IMR-90 (cell line): ENCODE data around the gene FAM83C. TPM values are rescaled to one million over a fixed set of nuclear protein-coding genes. Genes with fewer than 3 reads are reported as not detected.

Source experiments
- ATAC-seq: fragments of 200-7000 bp; cut with Tn5 transposase; 2 replicates; pipeline ENCODE4 v1.9.1; 2020; ENCODE audit warnings: low read depth, mild to moderate bottlenecking, moderate library complexity
- BruUV-seq: library from RNA; stranded (reverse); fragments of 400-500 nt; replicated peaks from 2 replicates; lab custom pipeline; 2021; lab: Mats Ljungman, UMichigan
- CTCF ChIA-PET: fragments of 300-600 bp; formaldehyde crosslinking; extraction: SDS; loops from one replicate; lab custom pipeline; 2021; ENCODE audit warnings: antibody characterized with exemption; lab: Yijun Ruan, JAX
- POLR2A ChIA-PET: fragments of 300-600 bp; sonication (Branson Sonifier 250); formaldehyde crosslinking; loops from one replicate; lab custom pipeline; 2022; ENCODE audit warnings: antibody characterized with exemption; ENCODE audit not compliant: unreplicated experiment; lab: Charles Lee
- DNase-seq: peaks from one replicate; pipeline ENCODE4 v3.0.0; 2013
- H2AFZ ChIP-seq: replicated peaks from 2 replicates; pipeline ENCODE3; 2013; ENCODE audit warnings: low read length, mild to moderate bottlenecking; ENCODE audit not compliant: poor library complexity
- H2AK5ac ChIP-seq: 2 replicates; pipeline ENCODE4 v1.6.1; 2013; ENCODE audit warnings: low read depth, low read length, inconsistent platforms
- H2AK9ac ChIP-seq: replicated peaks from 2 replicates; pipeline ENCODE3; 2013; ENCODE audit warnings: mild to moderate bottlenecking, low read depth, low read length, moderate library complexity; ENCODE audit not compliant: poor library complexity
- H2BK120ac ChIP-seq: 2 replicates; pipeline ENCODE4 v1.6.1; 2013; ENCODE audit warnings: low read depth, low read length, inconsistent platforms
- H2BK15ac ChIP-seq: 3 replicates; pipeline ENCODE4 v1.6.1; 2013; ENCODE audit warnings: low read depth, low read length, inconsistent platforms
- H2BK20ac ChIP-seq: 2 replicates; pipeline ENCODE4 v1.6.1; 2013; ENCODE audit warnings: low read depth, mild to moderate bottlenecking, inconsistent platforms, low read length, moderate library complexity
- H2BK5ac ChIP-seq: 2 replicates; pipeline ENCODE4 v1.6.1; 2013; ENCODE audit warnings: mild to moderate bottlenecking, low read depth, low read length, inconsistent platforms; ENCODE audit not compliant: poor library complexity, severe bottlenecking
- H3K14ac ChIP-seq: replicated peaks from 2 replicates; pipeline ENCODE4 v1.6.1; 2013; ENCODE audit warnings: low read depth, low read length, inconsistent platforms
- H3K18ac ChIP-seq: 2 replicates; pipeline ENCODE4 v1.6.1; 2013; ENCODE audit warnings: low read depth, low read length, control low read depth
- H3K23ac ChIP-seq: 2 replicates; pipeline ENCODE4 v1.6.1; 2013; ENCODE audit warnings: low read depth, low read length, inconsistent platforms
- H3K27ac ChIP-seq: 2 replicates; pipeline ENCODE4 v1.5.1; 2013; ENCODE audit warnings: mild to moderate bottlenecking, control low read depth, low read length; ENCODE audit not compliant: insufficient read depth
- H3K27me3 ChIP-seq: 2 replicates; pipeline ENCODE4 v1.6.1; 2013; ENCODE audit warnings: low read length; ENCODE audit not compliant: control insufficient read depth, insufficient read depth
- H3K36me3 ChIP-seq: 2 replicates; pipeline ENCODE4 v1.6.1; 2013; ENCODE audit warnings: low read length, mixed read lengths; ENCODE audit not compliant: control insufficient read depth, insufficient read depth
- H3K4ac ChIP-seq: 2 replicates; pipeline ENCODE4 v1.6.1; 2013; ENCODE audit warnings: low read depth, low read length, inconsistent platforms
- H3K4me1 ChIP-seq: 2 replicates; pipeline ENCODE4 v1.6.1; 2013; ENCODE audit warnings: low read length, mixed read lengths; ENCODE audit not compliant: control insufficient read depth, insufficient read depth
- H3K4me2 ChIP-seq: 2 replicates; pipeline ENCODE4 v1.6.1; 2013; ENCODE audit warnings: low read depth, mild to moderate bottlenecking, control low read depth, low read length, moderate library complexity
- H3K4me3 ChIP-seq: 2 replicates; pipeline ENCODE4 v1.5.1; 2013; ENCODE audit warnings: low read depth, mild to moderate bottlenecking, control low read depth, low read length, moderate library complexity; ENCODE audit not compliant: insufficient read depth
- H3K56ac ChIP-seq: 2 replicates; pipeline ENCODE4 v1.6.1; 2013; ENCODE audit warnings: low read length, inconsistent platforms; ENCODE audit not compliant: insufficient read depth; ENCODE audit errors: extremely low read depth
- H3K79me1 ChIP-seq, 2 experiments: 2 replicates each; pipeline ENCODE4 v1.6.1; 2013; ENCODE audit warnings: low read length in 2 of 2, inconsistent platforms in 1 of 2, low read depth in 1 of 2
- H3K9ac ChIP-seq: 2 replicates; pipeline ENCODE4 v1.6.1; 2013; ENCODE audit warnings: low read depth, low read length, control low read depth
- H3K9me1 ChIP-seq: 2 replicates; pipeline ENCODE4 v1.6.1; 2013; ENCODE audit warnings: low read length, inconsistent platforms; ENCODE audit not compliant: insufficient read depth
- H3K9me3 ChIP-seq: 2 replicates; pipeline ENCODE4 v1.6.1; 2013; ENCODE audit warnings: low read length; ENCODE audit not compliant: control insufficient read depth, insufficient read depth
- H4K20me1 ChIP-seq: 2 replicates; pipeline ENCODE4 v1.6.1; 2013; ENCODE audit warnings: low read length, inconsistent platforms; ENCODE audit not compliant: insufficient read depth
- H4K5ac ChIP-seq: 2 replicates; pipeline ENCODE4 v1.6.1; 2013; ENCODE audit warnings: mild to moderate bottlenecking, low read depth, low read length, control low read depth
- H4K8ac ChIP-seq, 2 experiments: 2 replicates each; pipeline ENCODE4 v1.6.1; 2013; ENCODE audit warnings: low read depth in 2 of 2, low read length in 2 of 2, control low read depth in 1 of 2, inconsistent platforms in 1 of 2
- H4K91ac ChIP-seq: 2 replicates; pipeline ENCODE4 v1.6.1; 2013; ENCODE audit warnings: low read depth, low read length, inconsistent platforms; ENCODE audit not compliant: insufficient read depth
- BHLHE40 ChIP-seq: fragments of 150-350 bp; IDR thresholded peaks from 2 replicates; pipeline ENCODE4 v1.6.1; 2016; ENCODE audit warnings: mild to moderate bottlenecking, low read depth, low read length
- FOS ChIP-seq: fragments of 150-350 bp; IDR thresholded peaks from 2 replicates; pipeline ENCODE4 v1.6.1; 2016; ENCODE audit warnings: low read depth, low read length
- MAFK ChIP-seq: IDR thresholded peaks from 2 replicates; pipeline ENCODE4 v1.6.1; 2012; ENCODE audit warnings: low read depth, low read length, improper control_type of control experiment
- MAZ ChIP-seq: IDR thresholded peaks from 2 replicates; pipeline ENCODE4 v1.6.1; 2012; ENCODE audit warnings: low read depth, mild to moderate bottlenecking, low read length, improper control_type of control experiment, moderate library complexity, borderline replicate concordance
- MXI1 ChIP-seq: IDR thresholded peaks from 2 replicates; pipeline ENCODE4 v1.6.1; 2012; ENCODE audit warnings: low read depth, mild to moderate bottlenecking, low read length, moderate library complexity, borderline replicate concordance
- NFE2L2 ChIP-seq: fragments of 150-350 bp; IDR thresholded peaks from 2 replicates; pipeline ENCODE4 v1.6.1; 2016; ENCODE audit warnings: low read depth, mild to moderate bottlenecking, low read length
- POLR2A ChIP-seq: IDR thresholded peaks from 2 replicates; pipeline ENCODE4 v1.6.1; 2012; ENCODE audit warnings: mild to moderate bottlenecking, low read depth, low read length
- RAD21 ChIP-seq: IDR thresholded peaks from 2 replicates; pipeline ENCODE4 v1.6.1; 2012; ENCODE audit warnings: low read length, improper control_type of control experiment
- RCOR1 ChIP-seq: IDR thresholded peaks from 2 replicates; pipeline ENCODE4 v1.6.1; 2012; ENCODE audit warnings: mild to moderate bottlenecking, low read length, improper control_type of control experiment; ENCODE audit not compliant: insufficient replicate concordance
- RFX5 ChIP-seq: IDR thresholded peaks from 2 replicates; pipeline ENCODE4 v1.8.0; 2012; ENCODE audit warnings: low read depth, mild to moderate bottlenecking, low read length, moderate library complexity
- SMC3 ChIP-seq: fragments of 150-350 bp; IDR thresholded peaks from 2 replicates; pipeline ENCODE4 v1.6.1; 2016; ENCODE audit warnings: low read depth, mild to moderate bottlenecking, antibody characterized with exemption, low read length, moderate library complexity
- WGBS, 2 experiments: methylation state at CpG; one replicate each; pipeline versions ENCODE4 v1.1.5 to v1.1.7; 2013; ENCODE audit warnings: missing lambda C conversion rate in 2 of 2; ENCODE audit not compliant: insufficient read length in 1 of 2; ENCODE audit errors: extremely low coverage in 2 of 2; 5-methylcytosine and 5-hydroxymethylcytosine counted together
- dilution Hi-C: fragments of 300-500 bp; cut with HindIII; formaldehyde crosslinking; loops from one replicate; pipeline ENCODE4 v1.14.3; 2018; ENCODE audit warnings: low sequenced_read_pairs; ENCODE audit not compliant: unreplicated experiment
- in situ Hi-C: fragments of 300-500 bp; cut with MboI; formaldehyde crosslinking; loops from 3 replicates; pipeline ENCODE4 v1.14.3; 2019; ENCODE audit warnings: low sequenced_read_pairs, inconsistent platforms, mixed read lengths
- intact Hi-C: fragments of 100-400 bp; cut with micrococcal nuclease; formaldehyde crosslinking; loops from 2 replicates; pipeline ENCODE4 v1.10.0; 2022
- polyA plus RNA-seq, 3 experiments: library from polyadenylated mRNA; depleted of rRNA; stranded (reverse); fragments of >200 nt; gene quantifications; 2 replicates each; pipeline ENCODE4 v1.2.3, GENCODE V29; 2012; ENCODE audit warnings: low replicate concordance in 1 of 3
- total RNA-seq: library from RNA; depleted of rRNA; stranded (reverse); fragments of >200 nt; gene quantifications from 2 replicates; pipeline ENCODE4 v1.2.3, GENCODE V29; 2012
- TF ChIP-seq, protein P1 (sequence below): fragments of 150-350 bp; IDR thresholded peaks from 2 replicates; pipeline ENCODE4 v1.6.1; 2017; ENCODE audit warnings: mild to moderate bottlenecking, antibody characterized with exemption, low read length, low read depth
- TF ChIP-seq, protein P2 (sequence below): fragments of 150-350 bp; IDR thresholded peaks from 2 replicates; pipeline ENCODE4 v1.6.1; 2016; ENCODE audit warnings: low read depth, mild to moderate bottlenecking, low read length, moderate library complexity, borderline replicate concordance

FAM83C gene
- total and polyA plus RNA-seq, 2 of the 4 experiments (the other 2 are of a cell fraction) = 0.02 TPM; not detected in 1

DNA sequence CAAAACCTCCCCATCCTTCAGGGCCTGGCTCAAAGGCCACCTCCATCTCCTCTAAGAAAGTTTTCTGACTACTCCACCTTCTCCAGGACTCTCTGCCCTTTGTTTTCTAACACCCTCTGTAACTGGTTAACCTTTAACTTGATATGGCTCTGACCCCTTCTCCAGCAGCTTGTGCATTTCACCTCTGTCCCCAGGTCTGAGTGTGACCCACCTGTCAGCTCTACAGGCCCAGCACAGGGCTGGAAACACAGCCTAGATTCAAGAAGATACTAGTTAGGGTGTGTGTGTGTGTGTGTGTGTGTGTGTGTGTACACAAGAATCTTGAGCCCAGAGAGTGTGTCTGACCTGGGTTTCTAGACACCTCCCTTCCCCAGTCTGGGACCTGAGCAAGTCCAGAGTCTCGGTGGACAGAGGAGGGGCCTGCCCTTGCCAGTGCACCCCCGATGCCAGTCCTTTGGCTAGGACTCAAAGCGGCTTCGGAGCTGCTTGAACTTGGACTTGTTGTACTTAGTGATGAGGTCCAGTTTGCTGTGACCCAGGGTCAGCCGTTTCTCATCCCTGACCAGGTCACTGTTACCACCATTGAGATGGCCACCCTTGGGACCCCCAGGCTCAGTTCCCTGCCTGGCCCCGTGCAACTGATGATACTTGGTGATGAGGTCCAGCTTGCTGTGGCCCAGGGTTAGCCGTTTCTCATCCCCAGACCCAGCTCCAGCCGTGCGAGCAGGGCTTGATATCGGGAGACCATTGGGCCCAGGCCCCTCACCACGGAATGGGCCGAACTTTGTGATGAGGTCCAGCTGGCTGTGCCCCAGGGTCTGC lies 5.9 kb downstream of the FAM83C start:
- CTCF ChIA-PET = no interaction called here

More for the DNA sequence above, 5.9 kb downstream of the FAM83C start:
- Histone ChIP-seq H2AFZ (peak overlapping the region; percentile 24), H3K9me3 (no peaks in the 10 kb centered on the region), H3K79me1 (peaks cover 0 to 44% of the 10 kb centered on the region in 2 experiments; a peak in 3 of 4 replicates), H3K56ac (no peak overlapping the region), H3K18ac (no peak overlapping the region), H3K9ac (no peak overlapping the region), H2AK5ac (peak overlapping the region; percentile 65), H4K20me1 (0 out of 2 replicates have a peak, but pooled peaks cover 4% of the 10 kb centered on the region), H4K8ac (peak overlapping the region; percentile 95 to 98; a peak in 3 of 4 replicates), H2AK9ac (peak overlapping the region; percentile 85), H2BK20ac (no peak overlapping the region), H3K14ac (no peak overlapping the region), H4K91ac (no peak overlapping the region; the same call in 1 of the 2 replicates), H3K4me2 (no peak overlapping the region), H3K4me1 (peaks cover 5% of the 10 kb centered on the region), H3K36me3 (peaks cover 2% of the 10 kb centered on the region; the same call in 1 of the 2 replicates), H3K23ac (no peak overlapping the region), H3K27ac (no peak overlapping the region), H2BK5ac (no peak overlapping the region), H3K4me3 (no peak overlapping the region), H3K9me1 (peaks cover 9% of the 10 kb centered on the region), H2BK120ac (no peak overlapping the region), H2BK15ac (peak overlapping the region; percentile 30; the same call in 2 of the 3 replicates), H4K5ac (no peak overlapping the region), H3K4ac (no peak overlapping the region), H3K27me3 (no peaks in the 10 kb centered on the region)
- POLR2A ChIA-PET = no interaction called here
- TF ChIP-seq, protein P1, sequence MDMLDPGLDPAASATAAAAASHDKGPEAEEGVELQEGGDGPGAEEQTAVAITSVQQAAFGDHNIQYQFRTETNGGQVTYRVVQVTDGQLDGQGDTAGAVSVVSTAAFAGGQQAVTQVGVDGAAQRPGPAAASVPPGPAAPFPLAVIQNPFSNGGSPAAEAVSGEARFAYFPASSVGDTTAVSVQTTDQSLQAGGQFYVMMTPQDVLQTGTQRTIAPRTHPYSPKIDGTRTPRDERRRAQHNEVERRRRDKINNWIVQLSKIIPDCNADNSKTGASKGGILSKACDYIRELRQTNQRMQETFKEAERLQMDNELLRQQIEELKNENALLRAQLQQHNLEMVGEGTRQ = no peak
- TF ChIP-seq MAFK = no peak
- no peak for TF ChIP-seq FOS
- TF ChIP-seq SMC3 = no peak
- no peak for TF ChIP-seq POLR2A
- TF ChIP-seq NFE2L2 = no peak
- TF ChIP-seq BHLHE40 = no peak
- TF ChIP-seq RAD21 = no peak
- TF ChIP-seq MAZ = no peak
- TF ChIP-seq MXI1 = no peak
- TF ChIP-seq, protein P2, sequence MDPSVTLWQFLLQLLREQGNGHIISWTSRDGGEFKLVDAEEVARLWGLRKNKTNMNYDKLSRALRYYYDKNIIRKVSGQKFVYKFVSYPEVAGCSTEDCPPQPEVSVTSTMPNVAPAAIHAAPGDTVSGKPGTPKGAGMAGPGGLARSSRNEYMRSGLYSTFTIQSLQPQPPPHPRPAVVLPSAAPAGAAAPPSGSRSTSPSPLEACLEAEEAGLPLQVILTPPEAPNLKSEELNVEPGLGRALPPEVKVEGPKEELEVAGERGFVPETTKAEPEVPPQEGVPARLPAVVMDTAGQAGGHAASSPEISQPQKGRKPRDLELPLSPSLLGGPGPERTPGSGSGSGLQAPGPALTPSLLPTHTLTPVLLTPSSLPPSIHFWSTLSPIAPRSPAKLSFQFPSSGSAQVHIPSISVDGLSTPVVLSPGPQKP = no peak
- no peak for TF ChIP-seq RCOR1
- no peak for TF ChIP-seq RFX5
- WGBS, 2 experiments = 60% methylated on average over 1 of the region's 12 CpGs; no CpG with 5 or more reads in 1 of the 2 experiments
- intact Hi-C loops (no loop called here), in situ Hi-C loops (no loop called here), dilution Hi-C loops (no loop called here)
- ATAC-seq (no peak), DNase-seq (no peak)
- BruUV-seq = no TSS peak
